DOHH2 (cell line): ENCODE data around the gene TRIL.

Experiments used
- H3F3A ChIP-seq: fragments of 200-600 bp; sonication (generic), shearing (Covaris generic); 2 replicates; pipeline ENCODE4 v1.6.0; 2016; ENCODE audit warnings: antibody characterized with exemption, mild to moderate bottlenecking; ENCODE audit not compliant: control insufficient read depth, insufficient read depth
- H3K27ac ChIP-seq: fragments of 200-600 bp; sonication (generic); 2 replicates; pipeline ENCODE4 v1.5.1; 2014; ENCODE audit warnings: low read depth, mild to moderate bottlenecking, low read length, moderate library complexity
- H3K27me3 ChIP-seq: fragments of 200-600 bp; sonication (generic); 2 replicates; pipeline ENCODE4 v1.6.1; 2014; ENCODE audit warnings: mild to moderate bottlenecking, low read length, mixed read lengths; ENCODE audit not compliant: control insufficient read depth
- H3K36me3 ChIP-seq: fragments of 200-600 bp; sonication (generic); 2 replicates; pipeline ENCODE4 v1.6.1; 2014; ENCODE audit warnings: mild to moderate bottlenecking, low read length, moderate library complexity, mixed read lengths; ENCODE audit not compliant: control insufficient read depth
- H3K4me1 ChIP-seq: fragments of 200-600 bp; sonication (generic); 2 replicates; pipeline ENCODE4 v1.6.1; 2014; ENCODE audit warnings: mild to moderate bottlenecking, low read length, mixed read lengths; ENCODE audit not compliant: control insufficient read depth
- H3K4me2 ChIP-seq: fragments of 200-600 bp; sonication (generic); 2 replicates; pipeline ENCODE4 v1.6.0; 2014; ENCODE audit warnings: mild to moderate bottlenecking, low read length, moderate library complexity
- H3K4me3 ChIP-seq: fragments of 200-600 bp; sonication (generic); 2 replicates; pipeline ENCODE4 v1.5.1; 2014; ENCODE audit warnings: mild to moderate bottlenecking, low read length, mixed read lengths
- H3K79me2 ChIP-seq: fragments of 200-600 bp; sonication (generic); 2 replicates; pipeline ENCODE4 v1.6.1; 2014; ENCODE audit warnings: mild to moderate bottlenecking, low read length, mixed read lengths; ENCODE audit not compliant: control insufficient read depth
- H3K9me2 ChIP-seq: fragments of 200-600 bp; sonication (generic); replicated peaks from 2 replicates; pipeline ENCODE4 v1.6.1; 2014; ENCODE audit warnings: mild to moderate bottlenecking, low read length, mixed read lengths; ENCODE audit not compliant: control insufficient read depth
- H3K9me3 ChIP-seq: fragments of 200-600 bp; sonication (generic); 2 replicates; pipeline ENCODE4 v1.6.1; 2014; ENCODE audit warnings: antibody characterized with exemption, low read length, mixed read lengths; ENCODE audit not compliant: control insufficient read depth, insufficient read depth
- H4K20me1 ChIP-seq: fragments of 200-600 bp; sonication (generic); 2 replicates; pipeline ENCODE4 v1.6.0; 2014; ENCODE audit warnings: low read depth, mild to moderate bottlenecking, antibody characterized with exemption, low read length, moderate library complexity; ENCODE audit not compliant: control insufficient read depth, insufficient read depth
- EZH2phosphoT487 ChIP-seq: fragments of 200-600 bp; sonication (generic); IDR thresholded peaks from 2 replicates; pipeline ENCODE4 v1.6.1; 2017; ENCODE audit warnings: borderline replicate concordance, mild to moderate bottlenecking, antibody characterized with exemption, low read length, moderate library complexity, mixed read lengths
- TF ChIP-seq, protein P1 (sequence below): fragments of 200-600 bp; sonication (generic); IDR thresholded peaks from one replicate; pipeline ENCODE4 v1.5.1; 2014; ENCODE audit warnings: antibody characterized with exemption, mild to moderate bottlenecking, low read depth, low read length; ENCODE audit not compliant: poor library complexity, severe bottlenecking

The TRIL gene

DNA sequence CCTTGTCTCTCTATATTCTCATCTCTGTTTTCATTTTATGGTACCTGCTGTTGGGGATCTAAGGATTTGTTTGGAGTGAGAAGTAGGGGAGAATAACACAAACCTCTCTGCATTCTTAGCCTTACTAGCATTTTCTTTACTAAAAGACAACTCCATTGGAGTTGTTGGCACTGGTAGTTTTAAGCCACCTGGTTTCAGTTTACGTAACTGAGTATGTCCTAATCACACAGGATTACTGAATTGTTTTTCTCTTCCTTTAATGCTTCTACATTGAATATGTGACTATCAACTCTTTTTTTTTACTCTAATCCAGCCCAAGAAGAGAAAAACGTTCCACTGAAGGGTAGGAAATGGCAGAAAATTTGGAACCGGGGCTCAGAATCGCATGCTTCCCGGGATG lies 30.0 kb upstream of the TRIL start:
- no peaks in the 10 kb centered on the region for H3K9me2 ChIP-seq
- no peaks in the 10 kb centered on the region for H3K9me3 ChIP-seq
- H3K4me1 ChIP-seq = no peaks in the 10 kb centered on the region
- H3K79me2 ChIP-seq = no peaks in the 10 kb centered on the region
- H3F3A ChIP-seq = no peaks in the 10 kb centered on the region
- no peaks in the 10 kb centered on the region for H3K27me3 ChIP-seq
- no peak overlapping the region for H3K4me2 ChIP-seq
- no peaks in the 10 kb centered on the region for H3K36me3 ChIP-seq
- H3K4me3 ChIP-seq = no peak overlapping the region
- no peak for TF ChIP-seq EZH2phosphoT487
- TF ChIP-seq, protein P1, sequence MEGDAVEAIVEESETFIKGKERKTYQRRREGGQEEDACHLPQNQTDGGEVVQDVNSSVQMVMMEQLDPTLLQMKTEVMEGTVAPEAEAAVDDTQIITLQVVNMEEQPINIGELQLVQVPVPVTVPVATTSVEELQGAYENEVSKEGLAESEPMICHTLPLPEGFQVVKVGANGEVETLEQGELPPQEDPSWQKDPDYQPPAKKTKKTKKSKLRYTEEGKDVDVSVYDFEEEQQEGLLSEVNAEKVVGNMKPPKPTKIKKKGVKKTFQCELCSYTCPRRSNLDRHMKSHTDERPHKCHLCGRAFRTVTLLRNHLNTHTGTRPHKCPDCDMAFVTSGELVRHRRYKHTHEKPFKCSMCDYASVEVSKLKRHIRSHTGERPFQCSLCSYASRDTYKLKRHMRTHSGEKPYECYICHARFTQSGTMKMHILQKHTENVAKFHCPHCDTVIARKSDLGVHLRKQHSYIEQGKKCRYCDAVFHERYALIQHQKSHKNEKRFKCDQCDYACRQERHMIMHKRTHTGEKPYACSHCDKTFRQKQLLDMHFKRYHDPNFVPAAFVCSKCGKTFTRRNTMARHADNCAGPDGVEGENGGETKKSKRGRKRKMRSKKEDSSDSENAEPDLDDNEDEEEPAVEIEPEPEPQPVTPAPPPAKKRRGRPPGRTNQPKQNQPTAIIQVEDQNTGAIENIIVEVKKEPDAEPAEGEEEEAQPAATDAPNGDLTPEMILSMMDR = no peak
- no peaks in the 10 kb centered on the region for H4K20me1 ChIP-seq
- H3K27ac ChIP-seq = no peak overlapping the region

DNA sequence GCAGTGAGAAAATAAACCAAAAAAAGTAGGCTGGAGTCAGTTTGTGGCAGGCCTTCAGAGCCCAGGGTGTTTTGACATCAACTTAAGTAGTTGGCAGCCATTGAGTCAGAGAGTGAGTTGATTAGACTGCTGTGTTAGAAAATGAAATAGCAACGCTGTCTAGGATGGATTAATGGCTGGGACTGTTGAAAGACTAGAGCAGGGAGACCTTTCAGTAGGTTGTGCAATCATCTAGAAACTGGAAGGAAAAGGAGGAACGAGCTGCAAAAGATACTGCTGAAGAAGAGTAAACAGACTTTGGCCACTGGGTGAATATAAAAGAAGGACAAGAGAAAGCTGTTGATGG lies 28.6 kb upstream of the TRIL start:
- TF ChIP-seq EZH2phosphoT487 = no peak
- TF ChIP-seq, protein P1 = no peak
- Histone ChIP-seq H4K20me1 (no peaks in the 10 kb centered on the region), H3K4me1 (no peaks in the 10 kb centered on the region), H3K9me3 (no peaks in the 10 kb centered on the region), H3K9me2 (no peaks in the 10 kb centered on the region), H3K79me2 (no peaks in the 10 kb centered on the region), H3K27me3 (no peaks in the 10 kb centered on the region), H3F3A (no peaks in the 10 kb centered on the region), H3K36me3 (no peaks in the 10 kb centered on the region), H3K4me2 (no peak overlapping the region), H3K27ac (no peak overlapping the region), H3K4me3 (no peak overlapping the region)

DNA sequence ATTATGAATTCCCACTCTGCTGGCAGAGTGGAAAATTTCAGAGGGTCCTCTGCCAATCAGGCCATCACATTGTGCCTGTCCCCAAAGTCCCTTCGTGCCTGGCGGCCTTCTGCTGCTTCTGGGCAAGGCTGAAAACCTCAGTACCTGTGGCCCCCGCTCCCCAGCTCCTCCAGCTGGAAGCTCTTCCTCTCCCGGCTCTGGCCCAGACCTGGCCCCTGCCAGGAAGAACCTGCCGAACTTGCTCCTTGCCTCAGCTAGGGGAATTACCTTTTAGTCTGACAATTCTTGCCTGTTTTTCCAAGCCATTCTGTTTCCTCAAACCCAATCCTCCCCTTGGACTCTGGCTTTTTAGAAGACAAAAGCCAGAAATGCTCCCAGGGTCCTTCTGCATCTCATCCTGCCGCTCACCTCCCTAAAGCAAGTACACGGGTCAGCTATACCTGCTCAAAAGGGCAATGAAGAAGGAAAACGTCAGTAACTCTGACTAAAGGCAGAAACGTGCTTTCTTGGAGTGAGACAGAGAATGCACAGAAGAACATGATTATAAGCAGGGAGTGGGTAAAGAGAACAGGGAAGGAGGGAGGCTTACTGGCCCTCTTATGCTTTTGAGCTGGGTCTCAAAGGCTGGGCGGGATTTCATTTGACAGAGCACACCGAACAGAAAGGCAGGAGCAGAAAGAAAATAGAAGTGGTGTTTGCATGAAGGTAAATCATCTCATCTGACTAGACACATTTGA lies 28.1 kb upstream of the TRIL start:
- no peak for TF ChIP-seq EZH2phosphoT487
- TF ChIP-seq, protein P1 = no peak
- Histone ChIP-seq H4K20me1 (no peaks in the 10 kb centered on the region), H3K36me3 (no peaks in the 10 kb centered on the region), H3K79me2 (no peaks in the 10 kb centered on the region), H3K27me3 (no peaks in the 10 kb centered on the region), H3K4me2 (no peak overlapping the region), H3K4me1 (no peaks in the 10 kb centered on the region), H3K9me3 (no peaks in the 10 kb centered on the region), H3F3A (no peaks in the 10 kb centered on the region), H3K4me3 (no peak overlapping the region), H3K9me2 (no peaks in the 10 kb centered on the region), H3K27ac (no peak overlapping the region)
